ENCODE data around the gene RNF13. TPM values are rescaled to one million over a fixed set of nuclear protein-coding genes. Genes with fewer than 3 reads are reported as not detected.
"Not testable (repeated sequence)": the region's sequence is repeated elsewhere in the genome, so short reads cannot be mapped to it uniquely, and the experiment has no call there.

RNF13 gene
- total RNA-seq, 1 donor from 2014 or later = 45.3 TPM

DNA sequence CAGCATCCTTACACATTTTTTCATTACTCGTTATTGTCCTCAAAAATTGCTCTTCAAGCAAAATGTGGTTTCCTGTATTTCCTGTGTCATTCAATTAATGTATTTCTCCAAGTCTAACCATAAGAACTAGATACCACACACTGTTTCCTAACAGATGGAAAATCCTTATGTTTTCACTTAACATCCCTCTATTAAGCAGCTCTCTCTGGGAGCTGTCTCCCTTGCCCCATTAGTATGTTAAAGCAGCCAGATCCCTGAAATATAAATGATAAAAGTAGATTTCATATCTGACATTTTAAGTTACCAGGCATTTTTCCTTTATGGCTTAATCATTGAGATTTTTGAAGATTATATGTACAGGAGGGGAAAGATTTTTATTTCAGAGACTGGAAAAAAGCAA is 141.8 kb downstream of the RNF13 start:
- DNase-seq (ENCODE audit: low read depth in 2 of 2) = peak in 1 of 2 donors; percentile 21

DNA sequence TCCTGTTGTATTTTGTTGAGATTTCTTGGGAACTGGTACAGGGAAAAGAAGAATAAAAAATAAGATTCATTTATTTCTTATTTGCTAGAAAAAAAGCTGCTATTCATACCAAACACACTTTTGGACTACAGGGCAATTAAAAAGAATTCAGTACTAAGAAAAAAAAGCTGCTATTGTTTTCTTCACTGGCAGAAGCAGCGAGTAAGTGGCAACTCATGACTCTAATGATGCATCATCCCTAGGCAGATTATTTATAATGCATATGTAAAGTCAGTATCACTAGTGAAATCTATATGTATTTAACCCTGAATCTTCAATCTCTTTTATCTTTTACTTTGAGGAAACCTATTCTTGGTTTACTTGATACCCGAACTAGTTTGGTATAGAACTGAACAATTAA is 142.4 kb downstream of the RNF13 start:
- DNase-seq (ENCODE audit: low read depth in 2 of 2) = peak in 1 of 2 donors; percentile 17

DNA sequence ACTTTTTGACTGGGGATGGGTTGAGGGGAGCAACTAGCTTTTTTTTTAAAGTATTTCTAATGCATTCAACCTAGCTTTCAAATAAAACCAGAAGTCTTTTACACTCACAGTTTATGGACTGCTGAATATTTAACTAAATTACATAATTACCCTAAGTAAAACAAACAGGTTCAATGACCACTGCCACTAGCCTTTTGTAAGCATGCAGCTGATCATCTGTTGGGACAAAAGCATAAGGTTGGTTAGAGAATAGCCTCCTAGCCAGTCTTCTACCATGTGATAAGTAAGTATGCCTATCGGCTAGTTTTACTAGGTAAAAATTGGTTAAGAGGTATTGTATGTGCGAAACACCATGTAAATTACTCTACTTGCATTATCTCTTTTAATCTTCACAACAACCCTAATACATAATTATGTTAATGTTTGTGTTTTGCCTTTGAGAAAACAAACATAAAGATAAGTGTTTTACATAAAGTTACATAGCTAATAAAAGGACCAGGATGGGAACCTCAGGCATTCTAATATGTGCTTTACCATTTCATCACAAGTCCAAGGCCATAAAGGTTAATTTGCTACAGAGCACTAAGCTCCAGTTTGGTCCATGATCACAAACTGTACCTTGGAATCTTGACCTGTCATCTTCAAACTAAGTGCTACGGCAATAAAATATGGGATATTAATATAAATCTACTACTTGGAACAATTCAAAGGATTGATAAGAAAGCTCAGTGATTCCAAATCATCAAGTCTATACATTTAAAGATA is 144.5 kb downstream of the RNF13 start:
- DNase-seq (ENCODE audit: low read depth in 2 of 2) = no peak

DNA sequence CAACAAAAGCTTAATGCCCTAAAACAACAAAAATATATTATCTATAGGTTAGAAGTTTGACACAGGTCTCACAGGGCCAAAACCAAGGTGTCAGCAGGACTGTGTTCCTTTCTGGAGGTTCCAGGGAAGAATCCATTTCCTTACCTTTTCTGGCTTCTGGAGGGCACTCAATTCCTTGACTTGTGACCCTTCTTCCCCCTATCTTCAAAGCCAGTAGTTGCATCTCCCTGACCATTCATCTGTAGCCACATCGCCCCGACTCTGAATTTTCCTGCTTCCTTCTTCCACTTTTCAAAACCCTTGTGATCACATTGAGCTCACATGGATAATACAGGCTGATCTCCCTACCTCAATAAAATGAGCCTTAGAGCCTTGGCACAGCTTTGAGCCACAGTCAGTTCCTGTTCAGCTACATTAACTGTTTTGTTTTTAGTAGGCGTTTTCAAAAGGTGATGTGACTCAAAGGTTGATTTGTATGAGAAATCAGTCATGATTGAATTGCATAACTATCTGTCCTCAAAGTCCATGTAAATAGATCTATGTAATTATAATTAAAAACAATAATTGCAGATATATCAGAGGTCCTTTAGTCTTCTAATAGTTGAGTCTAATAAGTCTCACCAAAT is 145.3 kb downstream of the RNF13 start:
- DNase-seq (ENCODE audit: low read depth in 2 of 2) = peak in 1 of 2 donors; percentile 7

DNA sequence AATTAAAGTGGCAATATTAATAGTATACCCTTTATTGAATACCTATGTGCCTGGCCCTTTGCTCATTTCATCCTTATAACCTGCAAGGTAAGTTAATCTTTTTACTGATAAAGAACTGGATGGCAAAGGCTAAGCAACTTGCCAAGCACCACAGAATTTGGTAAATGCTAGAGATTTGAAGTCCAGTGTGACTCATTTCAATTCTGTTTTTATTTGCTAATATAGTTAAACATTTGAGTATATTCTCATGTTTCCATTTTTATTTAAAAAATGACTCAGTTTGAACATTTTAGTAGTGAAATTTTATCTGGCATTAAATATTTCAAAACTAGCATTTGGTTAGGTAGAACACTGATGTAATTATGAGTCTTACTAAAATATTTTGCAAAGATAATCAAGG is 146.4 kb downstream of the RNF13 start:
- DNase-seq (ENCODE audit: low read depth in 2 of 2) = no peak

DNA sequence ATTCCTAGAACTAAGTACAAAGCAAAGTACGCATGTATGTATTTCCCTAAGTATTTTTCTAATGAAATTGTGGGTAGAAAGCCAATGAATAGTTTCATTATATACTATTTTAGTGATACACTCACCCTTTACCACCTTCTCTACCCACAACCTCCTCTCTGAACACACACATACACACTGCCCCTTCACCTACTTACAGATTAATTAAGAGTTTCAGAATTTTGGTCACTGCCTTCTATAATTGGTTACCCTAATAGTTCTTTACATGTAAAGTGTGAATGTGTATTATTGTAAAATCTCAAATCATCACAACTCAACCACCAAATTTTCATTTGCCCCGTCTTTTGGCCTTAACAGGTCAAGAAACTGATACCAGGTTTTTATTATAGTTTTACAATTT is 150.5 kb downstream of the RNF13 start:
- no peak for DNase-seq (ENCODE audit: low read depth in 2 of 2)

DNA sequence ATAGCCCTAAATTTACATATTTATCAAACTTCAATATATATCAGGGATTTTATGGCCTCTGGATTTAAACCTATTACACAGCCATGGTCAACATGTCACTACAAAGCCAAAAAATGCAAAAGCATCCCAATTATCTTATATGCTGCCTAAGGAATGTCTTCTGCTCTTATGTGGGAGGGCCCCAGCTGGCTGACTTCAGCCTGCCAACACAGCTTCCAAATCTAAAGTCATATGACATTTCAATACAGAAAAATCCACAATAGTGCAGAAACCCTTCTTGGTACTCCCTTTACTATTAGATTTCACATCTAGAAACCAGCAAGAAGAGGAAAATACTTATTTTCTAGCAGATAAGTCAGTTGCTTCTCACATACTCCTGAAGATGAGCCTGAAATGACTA is 151.3 kb downstream of the RNF13 start:
- DNase-seq (ENCODE audit: low read depth in 2 of 2) = no peak

DNA sequence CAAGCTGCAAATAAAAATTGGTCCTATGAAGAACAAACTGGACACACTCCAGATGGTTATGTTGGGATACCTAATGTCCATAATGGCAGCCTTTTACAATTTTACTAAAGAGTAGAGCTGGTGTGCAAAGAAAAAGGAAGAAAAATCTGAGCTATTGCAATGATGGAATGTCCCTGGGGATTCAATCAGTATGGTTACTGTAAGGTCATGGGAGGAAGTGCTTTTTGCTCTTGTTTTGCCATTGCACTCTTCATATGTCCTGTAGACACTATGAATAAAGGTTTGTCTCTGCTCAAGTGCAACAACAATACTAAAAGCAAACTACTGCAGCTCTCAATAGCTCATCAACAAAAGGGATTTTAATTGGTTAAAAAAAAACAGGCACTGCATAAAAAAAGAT is 152.3 kb downstream of the RNF13 start:
- DNase-seq (ENCODE audit: low read depth in 2 of 2) = no peak

DNA sequence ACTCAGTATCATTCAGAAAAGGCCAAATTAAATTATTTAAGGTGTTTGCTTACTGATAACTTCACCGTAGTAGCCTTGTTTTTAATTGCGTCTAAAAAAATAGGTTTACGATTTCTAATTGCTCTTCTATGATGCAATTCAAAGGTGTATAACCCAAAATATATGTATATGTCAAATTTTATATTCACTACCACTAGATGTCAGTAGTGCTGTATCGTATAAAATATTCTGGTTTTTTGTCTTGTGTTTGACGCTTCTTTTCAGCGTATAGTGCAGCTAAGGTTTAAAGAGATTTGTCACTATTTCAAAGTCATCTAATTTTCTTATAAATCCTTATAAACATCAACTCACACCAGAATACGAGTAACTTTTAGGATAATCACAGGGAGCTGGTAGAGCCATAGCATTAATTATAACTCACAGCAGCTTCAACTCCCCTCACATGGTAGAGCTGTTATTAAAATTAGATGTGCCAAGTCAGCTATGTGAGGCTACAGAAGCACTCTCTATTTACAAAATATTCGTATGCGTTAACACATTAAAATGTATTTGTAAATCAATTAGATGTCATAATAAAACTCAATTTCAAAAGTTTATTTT is 154.2 kb downstream of the RNF13 start:
- peak; percentile 28 to 49 for DNase-seq (ENCODE audit: low read depth in 2 of 2)

DNA sequence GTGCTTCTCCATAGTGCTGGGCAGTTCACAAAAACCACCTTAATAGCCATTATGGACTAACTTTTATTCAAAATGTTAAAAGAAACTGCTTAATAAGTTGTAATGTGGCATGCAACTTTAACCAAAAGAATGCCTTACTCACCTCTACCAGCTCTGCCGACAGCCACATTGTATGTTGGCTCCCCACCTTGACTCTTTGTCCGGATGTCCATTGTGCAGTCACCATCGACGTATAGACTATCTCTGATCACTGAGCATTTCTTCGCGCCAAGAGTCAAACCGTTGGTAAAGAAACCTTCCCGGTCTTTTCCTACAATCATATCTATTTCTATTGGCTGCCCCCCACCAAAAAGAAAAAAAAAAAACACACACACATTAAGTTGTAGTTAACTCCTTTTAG is 155.2 kb downstream of the RNF13 start:
- DNase-seq (ENCODE audit: low read depth in 2 of 2) = no peak

DNA sequence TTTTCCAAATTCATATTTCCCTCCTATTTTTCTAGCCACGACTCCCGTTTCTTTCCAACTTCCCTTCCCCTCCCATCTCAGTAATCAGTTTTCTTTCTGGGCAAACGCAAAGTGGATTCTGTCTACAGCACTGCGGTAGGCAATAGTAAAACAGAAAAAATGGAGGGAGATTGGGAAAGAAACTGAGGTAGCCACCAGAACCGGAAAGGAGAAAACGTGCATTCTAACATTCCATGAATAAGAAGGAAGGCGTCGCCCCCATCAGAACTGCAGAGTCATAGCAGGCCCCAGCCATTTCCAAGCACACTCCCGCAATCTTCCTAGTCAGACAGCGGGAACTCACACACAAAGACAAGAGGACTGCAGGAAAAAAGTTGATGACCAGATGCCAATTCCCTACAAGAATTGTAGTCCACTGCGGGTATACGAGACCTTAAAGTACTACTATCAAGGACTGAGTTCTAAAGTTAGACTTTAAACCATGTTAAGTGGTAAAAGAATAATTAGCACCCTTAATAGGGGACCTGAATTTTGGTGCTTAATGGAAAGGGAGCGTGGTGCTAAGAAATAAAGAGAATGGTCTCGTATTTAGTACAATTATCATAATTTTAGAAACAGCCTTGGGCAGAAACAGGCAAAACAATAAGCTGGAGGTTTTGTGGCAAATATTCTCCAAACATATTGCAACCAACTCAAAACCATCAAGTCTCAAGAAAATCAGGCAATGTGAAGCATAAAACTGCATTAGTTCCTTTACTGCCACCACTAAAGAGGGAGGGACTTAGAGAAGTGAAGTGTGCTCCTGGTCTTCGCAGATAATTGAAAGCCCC is 156.3 kb downstream of the RNF13 start:
- DNase-seq (ENCODE audit: low read depth in 2 of 2) = peak in 1 of 2 donors; percentile 60

DNA sequence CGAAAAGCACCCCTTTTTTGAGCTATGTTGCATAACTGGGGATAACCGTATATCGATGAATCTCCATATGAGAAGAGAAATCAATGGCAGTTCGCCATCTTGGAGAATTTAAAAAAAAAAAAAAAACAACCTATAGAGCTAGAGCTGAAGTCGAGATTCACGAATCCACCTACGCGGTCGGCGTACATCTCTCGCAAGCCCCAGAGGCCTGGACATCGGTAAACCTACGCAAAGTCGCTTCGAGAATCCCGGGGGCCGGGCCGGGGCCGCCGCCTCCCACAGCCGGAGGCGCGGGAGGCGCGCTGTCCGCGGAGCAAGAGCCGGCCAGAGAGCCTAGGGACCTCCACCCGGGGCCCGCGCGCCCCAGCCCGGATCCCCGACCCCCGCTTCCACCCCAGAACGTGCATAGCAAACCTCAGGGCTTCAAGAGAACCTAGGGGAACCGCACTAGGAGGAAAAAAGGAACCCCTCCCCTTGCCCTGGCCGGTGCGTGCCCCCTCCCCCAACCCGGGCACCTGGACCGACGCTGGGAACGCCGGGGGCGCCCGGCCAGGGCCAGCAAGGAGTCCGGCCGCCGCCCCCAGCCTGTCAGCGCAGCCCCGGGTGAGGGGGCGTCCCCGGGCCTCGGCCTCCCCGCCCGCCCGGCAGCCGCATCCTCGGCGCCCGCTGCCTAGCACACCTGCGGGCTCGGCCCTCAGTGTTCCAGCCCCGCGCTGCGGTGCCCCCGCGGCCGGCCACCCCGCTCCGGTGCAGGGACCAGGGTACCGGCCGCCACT is 157.1 kb downstream of the RNF13 start:
- peak; percentile 40 to 86 for DNase-seq (ENCODE audit: low read depth in 2 of 2)

DNA sequence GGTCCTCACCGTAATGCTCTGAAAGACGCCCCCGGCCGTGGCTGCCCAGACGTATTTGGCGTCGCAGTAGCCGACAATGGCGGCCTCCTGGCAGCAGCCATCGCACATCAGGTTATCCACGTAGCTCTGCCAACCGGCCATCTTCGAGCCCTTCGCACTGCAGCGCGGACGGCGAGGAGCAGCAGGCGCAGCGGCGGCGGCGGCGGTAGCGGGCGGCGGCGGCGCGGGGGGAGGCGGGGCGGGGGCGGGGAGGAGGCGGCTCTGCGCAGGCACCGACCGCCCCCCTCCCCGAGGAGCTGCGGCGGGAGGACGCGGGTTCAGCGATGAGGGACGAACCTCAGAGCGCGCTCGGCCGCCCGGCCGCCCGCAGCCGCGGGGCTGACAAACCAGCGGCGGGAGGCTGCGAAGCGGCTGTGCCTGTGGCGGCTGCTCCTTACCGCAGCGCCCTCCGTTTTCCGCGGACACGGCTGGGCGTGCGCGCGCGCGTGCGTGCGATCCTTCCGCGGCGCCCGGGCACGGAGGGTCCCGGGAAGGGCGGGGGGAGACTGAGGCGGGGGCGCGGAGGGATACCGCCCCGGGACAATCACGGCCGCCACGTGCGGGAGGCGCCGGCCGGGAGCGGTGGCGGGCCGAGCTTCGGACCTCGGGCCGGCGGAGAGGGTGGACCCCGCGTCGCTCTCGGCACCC is 157.8 kb downstream of the RNF13 start, which contains the start of gene PFN2:
PFN2 (minus strand) TSS at position 180 of the 687 bp plus-strand sequence; CDS start at position 141, 39 bp downstream.
- peak in 1 of 2 donors; percentile 71 for DNase-seq (ENCODE audit: low read depth in 2 of 2)

DNA sequence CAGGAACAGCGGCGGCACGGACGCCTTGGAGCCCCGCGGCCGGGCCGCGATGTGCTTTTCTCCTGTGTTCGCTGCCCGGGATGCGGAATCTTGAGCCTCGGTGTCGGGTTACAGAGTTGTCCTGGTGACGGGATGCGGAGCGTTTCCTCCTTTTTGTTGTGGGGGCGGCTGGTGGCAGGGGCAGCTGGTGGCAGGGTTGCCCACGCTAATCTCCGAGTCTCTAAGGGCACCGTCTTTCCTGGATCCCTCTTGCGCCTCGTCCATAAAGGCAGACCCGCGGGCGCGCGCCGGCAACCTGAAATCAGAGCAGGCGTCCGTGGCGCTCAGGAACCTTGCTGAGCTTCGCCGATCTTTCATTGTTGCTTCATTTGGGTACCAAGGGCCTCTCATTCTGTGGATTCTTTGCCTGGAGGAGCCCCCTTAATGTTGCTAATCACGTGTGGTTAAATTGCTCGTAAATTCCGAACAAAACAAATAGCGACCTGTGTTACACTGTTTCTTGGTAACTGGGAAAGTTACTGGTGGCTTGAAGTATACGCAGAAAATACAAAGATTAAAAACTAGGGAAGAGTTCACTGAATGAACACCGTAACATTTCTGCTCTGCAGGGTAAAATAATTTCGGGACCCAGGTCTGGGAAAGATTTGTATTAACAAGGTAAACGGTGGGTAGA is 158.5 kb downstream of the RNF13 start:
- peak in 1 of 2 donors; percentile 58 for DNase-seq (ENCODE audit: low read depth in 2 of 2)

DNA sequence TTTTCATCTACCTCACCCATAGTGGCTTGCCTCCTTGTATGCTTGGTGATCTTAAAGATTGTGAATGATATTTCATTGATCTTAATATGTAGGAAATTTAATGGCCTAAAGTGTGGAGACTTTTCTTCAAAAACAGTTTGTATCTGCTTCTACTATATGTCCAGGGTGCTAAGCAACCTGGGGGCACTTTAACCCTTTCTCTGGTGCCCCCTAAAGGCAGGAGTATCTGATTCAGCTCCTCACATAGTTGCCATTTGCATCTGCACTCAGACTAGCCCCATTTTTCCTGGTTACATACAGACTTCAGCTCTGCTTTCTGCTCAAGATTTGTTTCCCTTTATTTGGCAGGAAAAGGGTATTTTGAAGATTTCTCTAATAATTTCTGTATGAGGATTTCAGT is 162.9 kb downstream of the RNF13 start:
- no peak for DNase-seq (ENCODE audit: low read depth in 2 of 2)

DNA sequence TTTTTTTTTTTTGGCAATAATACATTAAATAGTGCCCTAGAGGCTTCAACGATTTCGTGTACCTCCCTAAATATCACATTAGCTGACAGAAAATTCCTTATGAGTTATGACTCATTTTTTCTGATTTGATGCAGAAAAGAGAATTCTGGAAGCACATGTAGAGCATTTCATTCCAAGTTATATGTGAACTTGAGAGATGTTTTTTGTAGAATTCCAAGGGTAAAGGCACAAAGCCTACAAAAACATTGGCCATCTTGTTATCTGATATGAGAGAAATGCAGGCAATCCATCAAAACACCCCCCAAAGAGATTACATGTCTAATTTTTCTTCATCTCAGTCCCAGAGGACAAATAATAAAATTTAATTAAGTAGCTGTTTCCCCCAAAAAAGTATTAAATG is 164.4 kb downstream of the RNF13 start:
- no peak for DNase-seq (ENCODE audit: low read depth in 2 of 2)

DNA sequence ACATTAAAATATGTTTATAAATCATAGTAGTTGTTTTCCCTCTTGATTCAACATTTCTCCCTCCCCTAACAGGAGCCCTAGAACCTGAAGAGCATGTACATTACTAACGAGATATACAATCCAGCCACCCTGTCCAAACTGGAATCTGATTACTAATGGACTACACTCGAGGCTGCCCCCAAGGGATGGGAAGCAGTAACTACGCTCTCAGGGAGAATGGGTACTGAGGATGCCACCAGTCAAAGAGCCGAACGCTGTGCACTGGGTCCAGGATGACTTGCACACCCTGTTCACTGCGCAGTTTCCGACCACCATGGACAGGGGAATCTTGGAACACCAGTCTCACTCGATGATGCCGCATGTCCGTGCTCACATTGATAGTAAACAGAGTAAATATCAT is 169.0 kb downstream of the RNF13 start:
- DNase-seq (ENCODE audit: low read depth in 2 of 2) = not testable (repeated sequence)

DNA sequence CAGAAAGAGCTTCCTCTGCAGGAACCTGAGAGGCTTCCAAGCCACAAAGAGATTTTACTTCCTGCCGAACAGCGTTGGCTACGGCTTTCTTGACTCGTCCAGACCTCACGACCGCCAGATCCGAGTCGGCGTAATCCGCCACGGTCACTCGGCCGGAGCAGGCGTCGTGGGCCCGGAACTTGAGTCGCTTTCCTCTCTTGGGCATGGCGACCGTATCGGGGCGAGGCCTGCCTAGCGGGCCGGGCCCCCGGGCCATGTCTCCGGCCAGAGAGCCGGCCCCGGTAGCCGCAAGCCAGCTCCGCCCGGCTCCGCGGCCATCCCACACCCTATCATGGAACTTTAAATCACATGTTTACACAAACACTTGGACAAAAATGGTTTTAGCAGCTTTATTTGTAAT is 170.0 kb downstream of the RNF13 start:
- not testable (repeated sequence) for DNase-seq (ENCODE audit: low read depth in 2 of 2)

DNA sequence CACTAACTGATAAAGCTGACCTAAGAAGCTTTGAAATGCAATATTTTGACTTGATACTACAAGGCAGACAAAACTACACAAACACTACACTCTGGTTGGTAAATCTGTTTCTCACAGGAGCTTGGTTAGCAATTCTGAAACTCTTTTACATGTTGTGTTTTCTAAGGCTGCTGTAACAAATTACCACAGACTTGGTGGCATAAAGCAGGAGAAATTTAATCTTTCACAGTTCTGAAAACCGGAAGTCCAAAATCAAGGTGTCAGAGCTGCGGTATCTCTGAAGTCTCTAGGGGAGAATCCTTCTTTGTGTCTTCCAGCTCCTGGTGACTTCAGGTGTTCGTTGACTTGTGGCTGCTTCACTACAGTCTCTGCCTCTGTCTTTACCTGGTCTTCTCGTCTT is 170.6 kb downstream of the RNF13 start:
- DNase-seq (ENCODE audit: low read depth in 2 of 2) = no peak

DNA sequence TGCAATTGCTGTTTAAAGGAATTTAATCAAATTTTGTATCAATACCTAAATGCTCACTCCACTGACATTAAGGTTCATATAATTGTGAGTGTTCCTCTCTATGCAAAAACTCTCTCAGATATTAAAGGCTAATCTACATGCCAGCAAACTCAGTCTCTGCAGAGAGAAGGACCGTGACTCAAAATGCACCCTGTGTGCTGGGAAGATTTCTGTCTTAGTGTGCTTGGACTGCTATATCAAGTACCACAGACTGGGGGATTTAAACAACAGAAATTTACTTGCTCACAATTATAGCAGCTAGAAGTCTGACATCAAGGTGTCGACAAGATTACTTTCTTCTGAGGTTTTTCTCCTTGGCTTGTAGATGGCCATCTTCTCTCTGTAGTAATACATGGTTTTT is 176.3 kb downstream of the RNF13 start:
- DNase-seq (ENCODE audit: low read depth in 2 of 2) = no peak
